Stimulated activated CD4-positive, alpha-beta T cell treated with anti-CD3 and anti-CD28 coated beads, Interleukin-12 subunit alpha, Interleukin-12 subunit beta, amount 100 ng/mL, for 48 hours (primary cell): ENCODE measurements around the gene PLBD2.

ENCODE experiments used
- DNase-seq, 3 donors: peaks; one replicate each; pipeline ENCODE4 v3.0.0-alpha.2; 2020; ENCODE audit warnings: low read depth in 2 of 3, low spot score in 1 of 3

PLBD2 gene

DNA sequence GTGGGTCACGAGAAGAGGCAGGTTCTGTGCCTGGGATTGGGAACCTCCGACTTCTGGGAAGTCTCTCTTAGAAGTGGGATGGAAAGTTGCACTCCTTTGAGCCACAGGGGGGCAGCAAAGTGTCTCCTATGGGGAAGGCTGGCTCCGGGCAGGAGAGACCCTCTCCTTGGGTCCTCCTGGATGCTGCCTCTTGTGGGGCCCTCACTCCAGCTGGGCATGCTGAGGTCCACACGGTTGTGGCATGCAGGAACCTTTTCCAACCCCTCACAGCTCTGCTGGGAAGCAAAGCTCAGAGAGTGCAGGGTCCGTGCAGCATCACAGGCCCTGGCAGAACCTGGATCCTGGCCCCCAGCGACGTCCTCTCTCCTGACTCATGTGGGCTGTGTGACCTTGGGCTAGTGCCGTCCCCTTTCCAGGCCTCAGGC lies 81.2 kb downstream of the PLBD2 start:
- no peak for DNase-seq

DNA sequence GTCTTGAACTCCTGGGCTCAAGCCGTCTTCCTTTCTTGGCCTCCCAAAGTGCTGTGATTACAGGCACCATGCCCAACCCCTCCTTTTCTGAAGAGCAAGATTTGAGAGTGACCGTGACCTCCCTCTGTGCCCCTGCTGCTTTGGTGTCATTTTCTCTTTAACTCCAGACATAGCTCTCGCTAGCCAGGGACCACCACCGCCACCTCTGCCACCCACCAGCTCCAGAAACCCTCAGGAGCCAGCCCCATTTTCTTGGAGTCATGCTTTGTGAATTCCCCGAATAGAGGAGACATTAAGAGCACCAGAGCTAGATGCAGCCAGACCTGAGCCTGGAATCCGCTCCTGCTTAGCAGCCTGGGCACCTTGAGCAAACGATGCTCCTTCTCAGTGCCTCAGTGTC lies 81.9 kb downstream of the PLBD2 start:
- DNase-seq = no peak
